Liver (tissue), 9 donors: ENCODE data around the gene MAML3. TPM values are rescaled to one million over a fixed set of nuclear protein-coding genes. Genes with fewer than 3 reads are reported as not detected.

ENCODE experiments used
- DNase-seq: peaks from one replicate; pipeline ENCODE4 v3.0.0-alpha.2; 2017; ENCODE audit warnings: low spot score
- H3K27ac ChIP-seq, 2 donors: one replicate each; pipeline ENCODE4 v1.7.0; 2013; ENCODE audit warnings: inconsistent platforms in 2 of 2, low read length in 2 of 2, control low read depth in 1 of 2, low read depth in 1 of 2, mild to moderate bottlenecking in 1 of 2
- H3K27me3 ChIP-seq, 4 donors: one replicate each; pipeline versions ENCODE4 v1.6.1 to v1.7.0; 2013; ENCODE audit warnings: low read length in 3 of 4, inconsistent platforms in 1 of 4, mild to moderate bottlenecking in 1 of 4, moderate library complexity in 1 of 4; ENCODE audit not compliant: control insufficient read depth in 4 of 4, insufficient read depth in 4 of 4
- H3K36me3 ChIP-seq, 4 donors: one replicate each; pipeline versions ENCODE4 v1.6.1 to v1.7.0; 2013; ENCODE audit warnings: low read length in 3 of 4, mild to moderate bottlenecking in 3 of 4, low read depth in 1 of 4, moderate library complexity in 1 of 4; ENCODE audit not compliant: control insufficient read depth in 4 of 4, insufficient read depth in 3 of 4
- H3K4me1 ChIP-seq, 4 donors: one replicate each; pipeline versions ENCODE4 v1.6.1 to v1.7.0; 2013; ENCODE audit warnings: low read length in 3 of 4, mild to moderate bottlenecking in 3 of 4, moderate library complexity in 1 of 4; ENCODE audit not compliant: control insufficient read depth in 4 of 4, insufficient read depth in 4 of 4
- H3K4me3 ChIP-seq, 3 donors: one replicate each; pipeline versions ENCODE4 v1.6.1 to v1.7.0; 2013; ENCODE audit warnings: low read length in 3 of 3, control low read depth in 1 of 3, low read depth in 1 of 3, mild to moderate bottlenecking in 1 of 3
- H3K9ac ChIP-seq, 2 donors: one replicate each; pipeline ENCODE4 v1.7.0; 2013; ENCODE audit warnings: low read length in 2 of 2, mild to moderate bottlenecking in 2 of 2, moderate library complexity in 2 of 2, control low read depth in 1 of 2, low read depth in 1 of 2
- H3K9me3 ChIP-seq, 4 donors: one replicate each; pipeline versions ENCODE4 v1.6.1 to v1.7.0; 2013; ENCODE audit warnings: low read length in 3 of 4; ENCODE audit not compliant: control insufficient read depth in 4 of 4
- EGR1 ChIP-seq, 2 donors: IDR thresholded peaks; 2 replicates each; pipeline ENCODE4 v1.6.1; 2016 to 2018; ENCODE audit warnings: antibody characterized with exemption in 2 of 2, low read depth in 2 of 2
- FOXA1 ChIP-seq: IDR thresholded peaks from 2 replicates; pipeline ENCODE4 v1.6.1; 2016; ENCODE audit warnings: antibody characterized with exemption
- FOXA2 ChIP-seq: IDR thresholded peaks from 2 replicates; pipeline ENCODE4 v1.6.1; 2016; ENCODE audit warnings: antibody characterized with exemption
- GABPA ChIP-seq, 2 donors: IDR thresholded peaks in 1 of 2; conservative IDR thresholded peaks in 1 of 2; 2 replicates each; pipeline ENCODE4 v1.6.1; 2016; ENCODE audit warnings: antibody characterized with exemption in 2 of 2, mild to moderate bottlenecking in 1 of 2, moderate library complexity in 1 of 2
- HNF4A ChIP-seq, 2 donors: conservative IDR thresholded peaks; 2 replicates each; pipeline ENCODE4 v1.6.1; 2016; ENCODE audit warnings: antibody characterized with exemption in 2 of 2, mild to moderate bottlenecking in 2 of 2
- HNF4G ChIP-seq: IDR thresholded peaks from 2 replicates; pipeline ENCODE4 v1.6.1; 2016; ENCODE audit warnings: antibody characterized with exemption
- JUND ChIP-seq, 2 donors: IDR thresholded peaks; 2 replicates each; pipeline ENCODE4 v1.6.1; 2016; ENCODE audit warnings: antibody characterized with exemption in 2 of 2
- NR2F2 ChIP-seq: IDR thresholded peaks from 2 replicates; pipeline ENCODE4 v1.6.1; 2016; ENCODE audit warnings: antibody characterized with exemption
- RAD21 ChIP-seq, 2 donors: IDR thresholded peaks; 2 replicates each; pipeline ENCODE4 v1.6.1; 2016; ENCODE audit warnings: antibody characterized with exemption in 2 of 2, mild to moderate bottlenecking in 2 of 2
- RXRA ChIP-seq, 2 donors: IDR thresholded peaks; 2 replicates each; pipeline ENCODE4 v1.6.1; 2017 to 2018; ENCODE audit warnings: antibody characterized with exemption in 2 of 2, mild to moderate bottlenecking in 1 of 2
- SP1 ChIP-seq: IDR thresholded peaks from 2 replicates; pipeline ENCODE4 v1.6.1; 2018; ENCODE audit warnings: antibody characterized with exemption, mild to moderate bottlenecking
- TAF1 ChIP-seq: conservative IDR thresholded peaks from 2 replicates; pipeline ENCODE4 v1.6.1; 2016; ENCODE audit warnings: antibody characterized with exemption, mild to moderate bottlenecking
- YY1 ChIP-seq: IDR thresholded peaks from 2 replicates; pipeline ENCODE4 v1.6.1; 2016; ENCODE audit warnings: antibody characterized with exemption, mild to moderate bottlenecking
- WGBS: extraction: QIAGEN DNeasy Blood & Tissue Kit; methylation state at CpG from one replicate; pipeline ENCODE4 v1.1.7; 2013; 5-methylcytosine and 5-hydroxymethylcytosine counted together
- polyA plus RNA-seq, 2 donors: library from polyadenylated mRNA; stranded (reverse) in 1 of 2; unstranded in 1 of 2; fragments of 200-250 nt in 1 of 2; fragments of >200 nt in 1 of 2; fragmentation: Nextera tagmentation in 1 of 2; extraction: Ambion mirVana in 1 of 2; gene quantifications; one replicate each; pipeline versions ENCODE4 v1.2.1 to v1.2.3, GENCODE V29; 2013 to 2015
- total RNA-seq, 2 donors: library from RNA; depleted of rRNA; stranded (reverse); fragments of >200 nt; gene quantifications; one replicate each; pipeline ENCODE4 v1.2.3, GENCODE V29; 2014
- TF ChIP-seq, protein P1 (sequence below): IDR thresholded peaks from 2 replicates; pipeline ENCODE4 v1.6.1; 2016; ENCODE audit warnings: antibody characterized with exemption
- TF ChIP-seq, protein P2 (sequence below): fragments of 150-350 bp; IDR thresholded peaks from 2 replicates; pipeline ENCODE4 v1.5.1; 2017; ENCODE audit warnings: improper control_type of control experiment, low read depth, low read length; ENCODE audit not compliant: missing input control
- TF ChIP-seq, protein P3 (sequence below): IDR thresholded peaks from 2 replicates; pipeline ENCODE4 v1.6.1; 2016; ENCODE audit warnings: antibody characterized with exemption
- TF ChIP-seq, protein P4 (sequence below): IDR thresholded peaks from 2 replicates; pipeline ENCODE4 v1.6.1; 2016; ENCODE audit warnings: antibody characterized with exemption
- TF ChIP-seq, protein P5 (sequence below): IDR thresholded peaks from 2 replicates; pipeline ENCODE4 v1.6.1; 2016; ENCODE audit warnings: antibody characterized with exemption, mild to moderate bottlenecking
- donor health status: healthy.
- donor health status: healthy.
- donor health status: healthy.
- donor health status: healthy.
- donor health status: healthy.

MAML3 gene
- total and polyA plus RNA-seq, 4 donors: 1.3 to 4.3 (median 2.7) TPM

DNA sequence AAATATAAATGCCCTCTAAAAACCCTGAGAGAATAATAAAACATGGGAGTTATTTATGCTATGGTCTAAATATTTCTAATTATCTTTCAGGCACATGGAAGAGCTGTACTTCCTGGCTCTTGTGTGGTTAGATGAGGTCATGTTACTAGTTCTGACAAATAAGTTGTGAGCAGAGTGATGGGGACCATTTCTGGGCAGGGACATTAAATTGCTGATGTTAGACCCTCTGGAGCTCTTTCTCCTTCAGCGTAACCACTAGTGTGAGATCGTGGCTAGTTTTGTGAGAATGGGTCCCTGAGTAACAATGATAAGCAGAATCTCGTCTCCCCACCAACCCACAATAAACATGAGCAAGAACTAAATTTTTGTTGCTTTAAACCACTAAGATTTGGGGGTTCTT, 108.0 kb downstream of the MAML3 start:
- H3K4me1 ChIP-seq: peaks cover 0 to 22% (median 15%) of the 10 kb centered on the region in 4 donors
- TF ChIP-seq FOXA2 (no peak), NR2F2 (no peak), SP1 (no peak), GABPA (IDR thresholded peaks at IDR 0.05 in 1 of 2, conservative IDR thresholded peaks at IDR 0.05 in 1 of 2) (no peak), RAD21 (IDR thresholded peaks at IDR 0.05) (no peak), FOXA1 (no peak), YY1 (no peak), TAF1 (no peak), JUND (IDR thresholded peaks at IDR 0.05) (no peak), HNF4G (no peak), EGR1 (IDR thresholded peaks at IDR 0.05; ENCODE audit: low read depth in 2 of 2) (no peak), HNF4A (conservative IDR thresholded peaks at IDR 0.05) (no peak), RXRA (IDR thresholded peaks at IDR 0.05) (no peak)
- TF ChIP-seq, protein P1, sequence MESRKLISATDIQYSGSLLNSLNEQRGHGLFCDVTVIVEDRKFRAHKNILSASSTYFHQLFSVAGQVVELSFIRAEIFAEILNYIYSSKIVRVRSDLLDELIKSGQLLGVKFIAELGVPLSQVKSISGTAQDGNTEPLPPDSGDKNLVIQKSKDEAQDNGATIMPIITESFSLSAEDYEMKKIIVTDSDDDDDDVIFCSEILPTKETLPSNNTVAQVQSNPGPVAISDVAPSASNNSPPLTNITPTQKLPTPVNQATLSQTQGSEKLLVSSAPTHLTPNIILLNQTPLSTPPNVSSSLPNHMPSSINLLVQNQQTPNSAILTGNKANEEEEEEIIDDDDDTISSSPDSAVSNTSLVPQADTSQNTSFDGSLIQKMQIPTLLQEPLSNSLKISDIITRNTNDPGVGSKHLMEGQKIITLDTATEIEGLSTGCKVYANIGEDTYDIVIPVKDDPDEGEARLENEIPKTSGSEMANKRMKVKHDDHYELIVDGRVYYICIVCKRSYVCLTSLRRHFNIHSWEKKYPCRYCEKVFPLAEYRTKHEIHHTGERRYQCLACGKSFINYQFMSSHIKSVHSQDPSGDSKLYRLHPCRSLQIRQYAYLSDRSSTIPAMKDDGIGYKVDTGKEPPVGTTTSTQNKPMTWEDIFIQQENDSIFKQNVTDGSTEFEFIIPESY: no peak
- TF ChIP-seq, protein P2, sequence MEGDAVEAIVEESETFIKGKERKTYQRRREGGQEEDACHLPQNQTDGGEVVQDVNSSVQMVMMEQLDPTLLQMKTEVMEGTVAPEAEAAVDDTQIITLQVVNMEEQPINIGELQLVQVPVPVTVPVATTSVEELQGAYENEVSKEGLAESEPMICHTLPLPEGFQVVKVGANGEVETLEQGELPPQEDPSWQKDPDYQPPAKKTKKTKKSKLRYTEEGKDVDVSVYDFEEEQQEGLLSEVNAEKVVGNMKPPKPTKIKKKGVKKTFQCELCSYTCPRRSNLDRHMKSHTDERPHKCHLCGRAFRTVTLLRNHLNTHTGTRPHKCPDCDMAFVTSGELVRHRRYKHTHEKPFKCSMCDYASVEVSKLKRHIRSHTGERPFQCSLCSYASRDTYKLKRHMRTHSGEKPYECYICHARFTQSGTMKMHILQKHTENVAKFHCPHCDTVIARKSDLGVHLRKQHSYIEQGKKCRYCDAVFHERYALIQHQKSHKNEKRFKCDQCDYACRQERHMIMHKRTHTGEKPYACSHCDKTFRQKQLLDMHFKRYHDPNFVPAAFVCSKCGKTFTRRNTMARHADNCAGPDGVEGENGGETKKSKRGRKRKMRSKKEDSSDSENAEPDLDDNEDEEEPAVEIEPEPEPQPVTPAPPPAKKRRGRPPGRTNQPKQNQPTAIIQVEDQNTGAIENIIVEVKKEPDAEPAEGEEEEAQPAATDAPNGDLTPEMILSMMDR: no peak
- TF ChIP-seq, protein P3, sequence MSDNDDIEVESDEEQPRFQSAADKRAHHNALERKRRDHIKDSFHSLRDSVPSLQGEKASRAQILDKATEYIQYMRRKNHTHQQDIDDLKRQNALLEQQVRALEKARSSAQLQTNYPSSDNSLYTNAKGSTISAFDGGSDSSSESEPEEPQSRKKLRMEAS: no peak
- TF ChIP-seq, protein P4, sequence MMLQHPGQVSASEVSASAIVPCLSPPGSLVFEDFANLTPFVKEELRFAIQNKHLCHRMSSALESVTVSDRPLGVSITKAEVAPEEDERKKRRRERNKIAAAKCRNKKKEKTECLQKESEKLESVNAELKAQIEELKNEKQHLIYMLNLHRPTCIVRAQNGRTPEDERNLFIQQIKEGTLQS: no peak
- TF ChIP-seq, protein P5, sequence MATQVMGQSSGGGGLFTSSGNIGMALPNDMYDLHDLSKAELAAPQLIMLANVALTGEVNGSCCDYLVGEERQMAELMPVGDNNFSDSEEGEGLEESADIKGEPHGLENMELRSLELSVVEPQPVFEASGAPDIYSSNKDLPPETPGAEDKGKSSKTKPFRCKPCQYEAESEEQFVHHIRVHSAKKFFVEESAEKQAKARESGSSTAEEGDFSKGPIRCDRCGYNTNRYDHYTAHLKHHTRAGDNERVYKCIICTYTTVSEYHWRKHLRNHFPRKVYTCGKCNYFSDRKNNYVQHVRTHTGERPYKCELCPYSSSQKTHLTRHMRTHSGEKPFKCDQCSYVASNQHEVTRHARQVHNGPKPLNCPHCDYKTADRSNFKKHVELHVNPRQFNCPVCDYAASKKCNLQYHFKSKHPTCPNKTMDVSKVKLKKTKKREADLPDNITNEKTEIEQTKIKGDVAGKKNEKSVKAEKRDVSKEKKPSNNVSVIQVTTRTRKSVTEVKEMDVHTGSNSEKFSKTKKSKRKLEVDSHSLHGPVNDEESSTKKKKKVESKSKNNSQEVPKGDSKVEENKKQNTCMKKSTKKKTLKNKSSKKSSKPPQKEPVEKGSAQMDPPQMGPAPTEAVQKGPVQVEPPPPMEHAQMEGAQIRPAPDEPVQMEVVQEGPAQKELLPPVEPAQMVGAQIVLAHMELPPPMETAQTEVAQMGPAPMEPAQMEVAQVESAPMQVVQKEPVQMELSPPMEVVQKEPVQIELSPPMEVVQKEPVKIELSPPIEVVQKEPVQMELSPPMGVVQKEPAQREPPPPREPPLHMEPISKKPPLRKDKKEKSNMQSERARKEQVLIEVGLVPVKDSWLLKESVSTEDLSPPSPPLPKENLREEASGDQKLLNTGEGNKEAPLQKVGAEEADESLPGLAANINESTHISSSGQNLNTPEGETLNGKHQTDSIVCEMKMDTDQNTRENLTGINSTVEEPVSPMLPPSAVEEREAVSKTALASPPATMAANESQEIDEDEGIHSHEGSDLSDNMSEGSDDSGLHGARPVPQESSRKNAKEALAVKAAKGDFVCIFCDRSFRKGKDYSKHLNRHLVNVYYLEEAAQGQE: no peak
- no peak for DNase-seq
- no peaks in the 10 kb centered on the region for H3K27me3 ChIP-seq
- no peak overlapping the region for H3K4me3 ChIP-seq
- H3K9ac ChIP-seq: no peak overlapping the region
- whole genome bisulfite sequencing: 92% methylated on average over 3 of the region's 3 CpGs
- no peak overlapping the region for H3K27ac ChIP-seq
- H3K36me3 ChIP-seq: no peaks in the 10 kb centered on the region
- no peaks in the 10 kb centered on the region for H3K9me3 ChIP-seq
